DMS114 treated with DMSO at 0.1 percent for 48 hours (cell line): Measurements from ENCODE around the gene SGIP1.
"Not testable (repeated sequence)": the region's sequence is repeated elsewhere in the genome, so short reads cannot be mapped to it uniquely, and the experiment has no call there.

ENCODE experiments used
- DNase-seq: peaks from one replicate; lab custom pipeline; 2025; ENCODE audit not compliant: unreplicated experiment; lab: John Stamatoyannopoulos, UW

The SGIP1 gene

DNA sequence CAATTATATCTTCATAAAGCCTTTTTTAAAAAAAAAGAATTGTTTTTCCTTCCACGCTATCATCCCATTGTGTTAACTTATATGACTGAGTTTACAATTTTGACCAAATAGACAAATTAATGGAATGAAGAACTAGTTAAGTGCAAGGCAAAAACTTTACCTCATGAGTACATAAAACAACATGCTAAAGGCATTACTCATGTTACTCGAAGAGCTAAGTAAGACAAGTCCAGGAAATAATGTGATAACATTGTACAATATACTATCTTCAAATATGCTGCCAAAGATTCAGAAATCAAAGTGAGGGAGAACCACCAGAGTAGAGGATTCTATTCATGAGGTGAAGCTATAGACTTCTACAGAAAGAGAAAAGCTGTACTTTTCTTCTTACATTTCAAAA lies 194.1 kb downstream of the SGIP1 start:
- DNase-seq, result no peak

DNA sequence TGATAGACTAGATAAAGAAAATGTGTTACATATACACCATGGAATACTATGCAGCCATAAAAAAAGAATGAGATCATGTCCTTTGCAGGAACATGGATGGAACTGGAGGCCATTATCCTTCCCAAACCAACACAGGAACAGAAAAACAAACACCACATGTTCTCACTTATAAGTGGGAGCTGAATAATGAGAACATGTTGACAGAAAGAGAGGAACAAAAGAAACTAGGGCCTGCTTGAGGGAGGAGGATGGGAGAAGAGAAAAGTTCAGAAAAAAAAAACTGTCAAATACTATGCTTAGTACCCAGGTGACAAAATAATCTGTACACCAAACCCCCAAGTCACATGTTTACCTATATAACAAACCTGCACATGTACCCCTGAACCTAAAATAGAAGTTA lies 194.8 kb downstream of the SGIP1 start:
- not testable (repeated sequence) for DNase-seq

DNA sequence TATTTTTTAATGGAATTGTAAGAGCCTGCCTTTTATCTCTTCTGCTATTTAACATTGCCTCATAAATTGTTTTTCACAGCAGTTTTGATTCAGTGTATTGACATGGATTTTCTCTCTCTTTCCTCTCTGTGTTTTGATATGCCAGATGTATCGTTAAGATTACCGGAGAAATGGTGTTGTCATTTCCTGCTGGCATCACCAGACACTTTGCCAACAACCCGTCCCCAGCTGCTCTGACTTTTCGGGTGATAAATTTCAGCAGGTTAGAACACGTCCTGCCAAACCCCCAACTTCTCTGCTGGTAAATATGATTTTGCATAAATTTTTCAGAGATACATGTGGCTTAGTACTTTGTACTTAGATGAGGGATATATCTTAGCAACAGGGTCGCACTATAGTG lies 195.2 kb downstream of the SGIP1 start:
- no peak for DNase-seq

DNA sequence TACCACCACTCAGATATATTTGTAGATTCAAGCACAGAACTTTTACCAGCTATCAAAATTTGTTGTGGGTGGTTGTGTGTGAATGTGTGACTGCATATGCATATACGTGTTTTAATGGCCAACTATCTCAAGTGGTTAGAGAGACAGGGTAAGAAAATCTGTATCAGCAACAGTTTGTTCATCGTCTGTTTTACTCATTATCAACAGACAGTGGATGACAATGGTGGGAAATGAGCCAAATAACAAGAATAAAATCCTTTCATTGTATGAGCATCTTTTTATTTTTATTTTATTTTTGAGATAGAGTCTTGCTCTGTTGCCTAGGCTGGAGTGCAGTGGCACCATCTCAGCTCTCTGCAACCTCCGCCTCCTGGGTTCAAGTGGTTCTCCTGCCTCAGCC lies 195.6 kb downstream of the SGIP1 start:
- no peak for DNase-seq

DNA sequence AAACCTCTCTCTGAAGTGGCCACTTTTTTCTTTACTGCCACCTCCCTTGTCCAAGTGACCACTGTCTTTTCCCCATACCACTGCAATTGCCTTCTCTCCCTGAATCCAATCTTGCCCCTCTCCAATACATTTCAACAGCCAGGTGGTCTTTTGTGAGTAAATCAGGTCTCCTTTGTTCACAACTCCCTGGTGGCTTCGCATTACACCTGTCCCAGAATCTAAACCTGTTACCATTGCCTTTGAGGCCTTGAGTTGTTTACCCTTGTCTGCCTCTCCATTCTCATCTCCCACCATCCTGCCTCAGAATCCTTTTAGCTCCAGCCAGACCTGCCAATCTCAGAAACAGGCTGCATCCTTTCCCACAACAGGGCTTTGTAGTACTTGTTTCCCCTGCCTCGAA lies 196.5 kb downstream of the SGIP1 start:
- DNase-seq, result no peak

DNA sequence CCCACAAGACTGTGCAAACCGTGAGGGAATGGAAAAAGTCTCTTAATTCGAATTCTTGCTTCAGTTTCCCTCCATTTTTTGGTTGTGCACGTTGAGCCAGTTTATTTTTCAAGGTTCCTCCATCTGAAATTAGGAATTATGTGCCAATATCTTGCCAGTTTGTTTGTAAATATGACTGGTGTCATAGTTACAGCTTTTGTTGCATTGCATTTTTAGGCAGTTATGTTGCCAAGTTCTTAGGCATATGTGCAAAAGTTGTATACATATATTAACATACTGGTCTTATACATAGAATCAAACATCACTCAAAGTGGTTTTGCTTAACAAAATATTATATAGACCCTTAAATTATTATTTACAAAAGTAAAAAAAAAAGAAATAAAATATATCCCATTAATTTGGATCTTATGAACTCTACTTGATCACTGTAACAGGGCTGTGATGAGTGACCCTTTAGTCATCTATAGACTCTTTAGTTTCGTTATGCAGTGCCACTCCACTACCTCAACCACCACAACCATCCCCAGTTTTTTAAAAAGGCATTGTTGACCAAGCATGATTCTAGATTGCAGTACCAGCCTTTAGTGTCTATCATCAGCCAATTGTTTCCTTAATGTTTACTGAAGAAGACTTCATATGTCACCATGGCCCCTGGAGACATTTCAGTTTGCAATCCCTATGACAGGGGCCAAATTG lies 197.4 kb downstream of the SGIP1 start:
- no peak for DNase-seq

GRCh38 chr1:66732407-66733166 lies 198.6 kb downstream of the SGIP1 start:
- no peak for DNase-seq

DNA sequence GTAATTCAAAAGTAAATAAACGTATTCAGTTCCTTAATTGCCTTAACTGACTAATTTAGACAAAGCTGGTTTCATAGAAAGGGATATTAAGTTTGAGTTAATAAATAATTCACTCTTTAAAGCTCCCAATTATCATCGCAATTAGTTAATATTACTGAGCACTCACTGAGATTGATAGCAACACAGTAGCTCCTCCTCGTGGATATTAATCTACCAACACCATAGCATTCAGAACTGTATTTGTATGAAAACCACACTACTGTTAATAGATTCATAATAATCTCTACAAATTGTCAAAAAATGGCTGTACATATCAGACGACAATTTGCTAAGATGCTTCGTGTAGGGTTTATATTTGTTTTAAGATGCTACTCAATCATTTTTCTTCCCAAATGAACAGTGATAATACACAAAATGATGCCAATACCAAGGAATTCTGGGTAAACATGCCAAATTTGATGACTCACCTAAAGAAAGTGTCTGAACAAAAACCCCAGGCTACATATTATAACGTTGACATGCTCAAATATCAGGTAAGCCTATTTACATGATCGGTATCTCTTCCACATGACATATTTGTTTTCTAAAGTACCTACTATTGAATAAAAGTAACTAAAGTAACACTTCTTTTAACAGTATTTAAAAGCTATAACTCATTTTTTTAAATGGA lies 199.5 kb downstream of the SGIP1 start:
- no peak for DNase-seq

GRCh38 chr1:66734531-66734930 lies 200.6 kb downstream of the SGIP1 start:
- DNase-seq, result not testable (repeated sequence)

DNA sequence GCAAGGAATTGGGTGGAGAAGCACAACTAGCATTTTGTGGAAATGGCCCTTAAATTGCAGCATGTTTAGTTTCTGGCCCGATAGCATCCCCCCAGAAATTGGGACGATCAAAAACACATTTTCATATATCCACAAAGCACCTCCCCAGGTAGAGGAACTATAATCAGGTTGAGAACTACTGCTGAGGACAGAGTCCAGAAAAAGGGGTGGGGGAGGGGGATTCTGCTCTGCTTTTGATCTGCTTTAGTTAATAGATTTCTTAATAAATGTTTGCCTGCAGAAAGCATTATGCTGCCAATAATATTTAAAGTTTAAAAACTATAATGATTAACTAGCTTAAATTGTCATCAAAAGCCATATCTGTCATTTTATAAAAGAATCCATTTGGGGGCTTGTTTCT lies 203.9 kb downstream of the SGIP1 start:
- DNase-seq, result no peak

DNA sequence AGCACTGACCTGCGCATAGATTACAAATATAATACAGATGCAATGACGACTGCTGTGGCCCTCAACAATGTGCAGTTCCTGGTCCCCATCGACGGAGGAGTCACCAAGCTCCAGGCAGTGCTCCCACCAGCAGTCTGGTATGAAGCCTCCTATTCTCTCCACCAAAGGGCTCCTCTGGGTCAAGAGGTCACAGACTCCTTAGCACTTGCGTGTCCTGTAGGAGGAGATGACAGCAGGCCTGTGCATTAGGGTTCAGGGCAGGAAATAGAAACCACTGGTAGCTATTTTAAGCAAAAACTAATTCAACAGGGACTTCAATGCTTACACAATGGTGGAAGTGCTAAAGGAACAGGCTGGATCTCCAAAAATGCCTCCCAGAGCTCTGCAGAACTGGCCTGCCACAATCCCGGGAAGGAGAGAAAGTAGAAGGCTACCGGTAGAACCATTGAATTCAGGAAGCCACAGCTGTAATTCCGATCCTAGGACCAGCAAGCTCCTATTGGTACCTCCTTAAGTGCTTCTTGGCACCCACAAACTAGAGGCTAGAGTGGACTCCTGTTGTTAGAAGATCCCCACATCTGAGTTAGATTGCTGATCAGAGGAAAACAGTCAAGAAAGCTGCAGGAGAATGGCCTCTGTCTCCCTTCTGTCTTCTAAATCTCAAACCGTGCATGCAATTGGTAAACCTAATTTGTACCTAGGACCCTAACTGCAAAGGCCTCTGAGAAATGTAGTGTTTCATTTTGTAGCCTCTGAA lies 205.6 kb downstream of the SGIP1 start:
- no peak for DNase-seq

DNA sequence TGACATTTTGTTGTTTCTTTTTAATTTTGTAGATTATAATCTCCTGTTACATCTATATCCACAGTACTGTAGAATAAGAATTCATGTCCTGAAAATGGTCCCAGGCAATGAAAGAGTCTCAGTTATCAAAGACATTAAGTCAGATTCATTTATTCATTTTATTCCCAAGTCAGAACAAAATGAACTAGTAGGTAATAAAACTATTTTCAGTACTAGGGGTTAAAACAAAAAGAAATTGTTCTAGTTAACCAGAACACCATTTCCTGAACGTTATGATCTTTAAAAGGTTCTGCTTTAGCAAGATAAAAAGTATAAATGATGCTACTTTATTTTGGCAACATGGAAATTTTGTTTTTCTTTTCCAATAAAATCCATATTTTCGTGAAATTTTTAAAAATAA lies 211.5 kb downstream of the SGIP1 start:
- no peak for DNase-seq

- no peak for DNase-seq
Measured at GRCh38 chr1:66747501-66747900, 213.5 kb downstream of the SGIP1 start.

- DNase-seq, result no peak
Measured at GRCh38 chr1:66750577-66750976, 216.6 kb downstream of the SGIP1 start.

- DNase-seq, result no peak
Measured at GRCh38 chr1:66751160-66751559, 217.2 kb downstream of the SGIP1 start.

DNA sequence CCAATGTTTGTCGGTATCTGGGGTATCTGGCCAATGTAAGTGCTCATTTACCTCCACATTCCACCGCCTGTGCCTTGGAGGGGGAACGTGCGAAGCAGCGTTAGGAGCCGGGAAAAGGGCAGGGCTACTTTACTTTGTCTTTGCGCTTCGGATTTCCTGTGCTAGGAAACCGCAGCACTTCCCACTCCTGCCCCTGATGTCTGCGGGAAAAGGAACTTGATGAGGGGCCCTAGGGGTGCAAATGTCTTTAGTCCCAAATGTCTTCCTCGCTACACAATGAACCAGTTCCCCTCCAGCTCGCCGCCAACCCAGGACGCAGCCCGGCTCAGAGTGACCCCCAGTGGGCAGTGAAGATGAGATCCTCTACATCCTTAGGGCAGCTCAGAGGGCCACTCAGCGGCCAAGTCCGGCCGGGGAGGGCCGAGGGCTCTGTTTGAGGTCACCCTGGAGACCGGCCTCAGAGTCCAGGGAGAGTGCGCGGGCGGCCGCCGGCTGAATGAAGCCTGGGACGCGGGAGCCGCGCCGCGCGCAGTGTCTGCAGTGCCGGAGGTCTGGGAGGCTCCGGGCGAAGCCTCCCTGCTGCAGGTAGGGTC lies 218.1 kb downstream of the SGIP1 start, which contains the start of gene DYNLT5:
Gene DYNLT5, plus strand, starts transcription at position 460 of the 593 bp plus-strand sequence. CDS start 2,200 bp downstream, outside the sequence.
- DNase-seq, result no peak

GRCh38 chr1:66752671-66753371 lies 218.9 kb downstream of the SGIP1 start:
- no peak for DNase-seq

DNA sequence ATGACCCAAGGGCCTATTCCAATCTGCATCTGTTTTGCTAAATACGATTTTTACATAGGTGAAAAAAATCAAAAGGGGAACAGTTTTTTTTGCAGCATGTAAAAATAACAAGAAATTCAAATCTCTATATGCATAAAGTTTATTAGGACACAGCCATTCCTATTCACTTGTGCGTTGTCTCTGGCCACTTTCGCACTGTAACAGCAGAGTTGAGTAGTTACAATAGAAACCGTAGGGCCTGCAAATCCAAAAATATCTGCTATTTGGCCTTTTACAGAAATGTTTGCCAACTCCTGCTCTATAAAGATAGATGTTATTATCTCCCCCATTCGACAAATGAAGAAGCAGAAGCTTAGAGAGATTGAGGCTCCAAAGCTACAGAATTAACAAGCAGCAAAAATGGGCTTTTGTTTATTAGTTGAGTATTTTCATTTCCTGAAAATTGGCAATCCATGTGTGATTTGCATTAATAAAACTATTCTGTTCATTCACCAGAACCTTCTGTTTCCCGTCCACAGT lies 223.8 kb downstream of the SGIP1 start:
- DNase-seq, result no peak

DNA sequence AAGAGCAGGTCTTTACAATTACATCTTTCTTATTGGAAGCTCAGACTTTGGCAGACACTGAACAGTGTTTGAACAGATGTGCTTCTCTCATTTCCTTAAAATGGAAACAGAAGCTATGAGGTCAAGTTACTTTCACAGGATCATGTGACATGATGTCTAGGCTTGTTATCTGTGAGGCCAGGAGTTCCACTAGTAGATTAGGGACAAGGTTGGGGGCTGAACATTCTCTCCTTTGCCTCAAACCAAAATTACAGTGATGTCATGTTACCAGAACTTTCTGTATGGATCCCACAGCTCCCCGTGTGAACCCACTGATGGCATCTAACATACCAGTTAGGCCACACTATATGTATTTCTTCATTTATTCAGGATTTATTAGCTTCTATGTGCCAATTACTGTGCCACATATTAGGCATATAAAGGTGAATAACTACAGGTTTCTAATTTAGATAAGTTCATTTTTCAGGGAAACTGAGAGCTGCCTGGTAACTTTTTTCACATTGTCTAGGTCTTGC lies 224.3 kb downstream of the SGIP1 start:
- no peak for DNase-seq

- DNase-seq, result no peak
Measured at GRCh38 chr1:66760506-66760905, 226.6 kb downstream of the SGIP1 start.
